Measurements from ENCODE around the gene KDM2A.
"Not testable (repeated sequence)": the region's sequence is repeated elsewhere in the genome, so short reads cannot be mapped to it uniquely, and the experiment has no call there.

DNA sequence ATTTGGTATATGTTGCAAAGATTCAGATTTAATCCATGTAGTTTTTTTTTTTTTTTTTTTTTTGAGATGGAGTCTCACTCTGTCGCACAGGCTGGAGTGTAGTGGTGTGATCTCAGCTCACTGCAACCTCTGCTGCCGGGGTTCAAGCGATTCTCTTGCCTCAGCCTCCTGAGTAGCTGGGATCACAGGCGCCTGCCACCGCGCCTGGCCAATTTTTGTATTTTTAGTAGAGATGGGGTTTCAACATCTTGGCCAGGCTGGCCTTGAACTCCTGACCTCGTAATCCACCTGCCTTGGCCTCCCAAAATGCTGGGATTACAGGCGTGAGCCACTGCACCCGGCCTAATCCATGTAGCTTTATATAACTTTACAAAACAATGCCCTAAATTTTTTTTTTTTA, 49.8 kb downstream of the KDM2A start:
- TF ChIP-seq, protein P1, sequence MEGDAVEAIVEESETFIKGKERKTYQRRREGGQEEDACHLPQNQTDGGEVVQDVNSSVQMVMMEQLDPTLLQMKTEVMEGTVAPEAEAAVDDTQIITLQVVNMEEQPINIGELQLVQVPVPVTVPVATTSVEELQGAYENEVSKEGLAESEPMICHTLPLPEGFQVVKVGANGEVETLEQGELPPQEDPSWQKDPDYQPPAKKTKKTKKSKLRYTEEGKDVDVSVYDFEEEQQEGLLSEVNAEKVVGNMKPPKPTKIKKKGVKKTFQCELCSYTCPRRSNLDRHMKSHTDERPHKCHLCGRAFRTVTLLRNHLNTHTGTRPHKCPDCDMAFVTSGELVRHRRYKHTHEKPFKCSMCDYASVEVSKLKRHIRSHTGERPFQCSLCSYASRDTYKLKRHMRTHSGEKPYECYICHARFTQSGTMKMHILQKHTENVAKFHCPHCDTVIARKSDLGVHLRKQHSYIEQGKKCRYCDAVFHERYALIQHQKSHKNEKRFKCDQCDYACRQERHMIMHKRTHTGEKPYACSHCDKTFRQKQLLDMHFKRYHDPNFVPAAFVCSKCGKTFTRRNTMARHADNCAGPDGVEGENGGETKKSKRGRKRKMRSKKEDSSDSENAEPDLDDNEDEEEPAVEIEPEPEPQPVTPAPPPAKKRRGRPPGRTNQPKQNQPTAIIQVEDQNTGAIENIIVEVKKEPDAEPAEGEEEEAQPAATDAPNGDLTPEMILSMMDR (IDR thresholded peaks at IDR 0.05; ENCODE audit: insufficient read depth, low read depth, low read length), result not testable (repeated sequence)
- TF ChIP-seq EZH2 (IDR thresholded peaks at IDR 0.05; ENCODE audit: insufficient read depth, low read length), result not testable (repeated sequence)

Measured in astrocyte (in vitro differentiated cells and primary cell).